Tibial artery (tissue), 4 donors: Measurements from ENCODE around the gene PPP1R9B.
A peak's percentile ranks its signal among the peaks of the same experiment; 100 is the strongest.

Experiments
- DNase-seq, 2 donors: peaks; one replicate each; pipeline ENCODE4 v3.0.0-alpha.2; 2019
- H3K27ac ChIP-seq, 2 donors: fragments of 200-600 bp; sonication (generic) in 1 of 2; 1 replicate in 1 of 2; 2 replicates in 1 of 2; pipeline ENCODE4 v1.5.1; 2018 to 2019; ENCODE audit warnings: mild to moderate bottlenecking in 1 of 2
- H3K27me3 ChIP-seq, 2 donors: fragments of 200-600 bp; sonication (generic) in 1 of 2; one replicate each; pipeline versions ENCODE4 v1.5.1 to v1.6.0; 2016 to 2019
- H3K36me3 ChIP-seq, 3 donors: fragments of 200-600 bp; sonication (generic) in 2 of 3; one replicate each; pipeline ENCODE4 v1.5.1; 2016 to 2019; ENCODE audit warnings: mild to moderate bottlenecking in 2 of 3
- H3K4me1 ChIP-seq, 4 donors: fragments of 200-600 bp; sonication (generic) in 2 of 4; 1 replicate in 3 of 4; 2 replicates in 1 of 4; pipeline ENCODE4 v1.5.1; 2016 to 2019
- H3K4me3 ChIP-seq, 2 donors: fragments of 200-600 bp; sonication (generic) in 1 of 2; 1 replicate in 1 of 2; 2 replicates in 1 of 2; pipeline ENCODE4 v1.5.1; 2018 to 2019; ENCODE audit warnings: mild to moderate bottlenecking in 2 of 2
- H3K9me3 ChIP-seq, 3 donors: fragments of 200-600 bp; sonication (generic) in 1 of 3; one replicate each; pipeline ENCODE4 v1.5.1; 2016 to 2019
- intact Hi-C: fragments of 100-400 bp; cut with DNase I; formaldehyde crosslinking; loops from one replicate; pipeline ENCODE4 v1.15.0; 2023; ENCODE audit warnings: low total_unique reads
- TF ChIP-seq, protein P1 (sequence below), 2 experiments: fragments of 200-600 bp in 1 of 2; fragments of 450-650 bp in 1 of 2; IDR thresholded peaks; one replicate each; pipeline ENCODE4 v1.5.1; 2017 to 2019; ENCODE audit warnings: antibody characterized with exemption in 2 of 2, mild to moderate bottlenecking in 1 of 2, moderate library complexity in 1 of 2

PPP1R9B gene

DNA sequence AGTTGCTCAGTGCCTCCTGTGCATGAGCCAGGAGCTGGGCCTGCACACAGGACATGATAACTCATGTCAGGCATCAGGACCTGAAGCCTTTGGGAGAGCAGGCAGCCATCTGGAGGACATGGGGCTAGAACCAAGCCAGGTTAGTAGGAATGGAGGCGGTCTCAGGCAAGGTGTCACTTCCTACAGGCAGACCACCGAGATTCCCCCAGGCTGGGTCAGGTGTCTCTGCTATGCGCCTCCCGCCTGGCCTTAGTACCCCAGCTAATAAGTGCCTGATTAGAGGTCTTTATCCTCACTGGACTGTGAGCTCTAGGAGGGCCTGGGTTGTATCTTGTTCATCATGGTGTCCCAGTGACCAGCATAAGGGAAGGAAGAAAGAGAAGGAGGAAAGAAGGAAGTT lies 36.1 kb downstream of the PPP1R9B start:
- H3K4me3 ChIP-seq, result no peak overlapping the region
- no peaks in the 10 kb centered on the region for H3K9me3 ChIP-seq
- H3K4me1 ChIP-seq, result peaks cover 13 to 46% (median 37%) of the 10 kb centered on the region in 4 donors
- H3K27ac ChIP-seq, result no peak overlapping the region
- TF ChIP-seq, protein P1, sequence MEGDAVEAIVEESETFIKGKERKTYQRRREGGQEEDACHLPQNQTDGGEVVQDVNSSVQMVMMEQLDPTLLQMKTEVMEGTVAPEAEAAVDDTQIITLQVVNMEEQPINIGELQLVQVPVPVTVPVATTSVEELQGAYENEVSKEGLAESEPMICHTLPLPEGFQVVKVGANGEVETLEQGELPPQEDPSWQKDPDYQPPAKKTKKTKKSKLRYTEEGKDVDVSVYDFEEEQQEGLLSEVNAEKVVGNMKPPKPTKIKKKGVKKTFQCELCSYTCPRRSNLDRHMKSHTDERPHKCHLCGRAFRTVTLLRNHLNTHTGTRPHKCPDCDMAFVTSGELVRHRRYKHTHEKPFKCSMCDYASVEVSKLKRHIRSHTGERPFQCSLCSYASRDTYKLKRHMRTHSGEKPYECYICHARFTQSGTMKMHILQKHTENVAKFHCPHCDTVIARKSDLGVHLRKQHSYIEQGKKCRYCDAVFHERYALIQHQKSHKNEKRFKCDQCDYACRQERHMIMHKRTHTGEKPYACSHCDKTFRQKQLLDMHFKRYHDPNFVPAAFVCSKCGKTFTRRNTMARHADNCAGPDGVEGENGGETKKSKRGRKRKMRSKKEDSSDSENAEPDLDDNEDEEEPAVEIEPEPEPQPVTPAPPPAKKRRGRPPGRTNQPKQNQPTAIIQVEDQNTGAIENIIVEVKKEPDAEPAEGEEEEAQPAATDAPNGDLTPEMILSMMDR (IDR thresholded peaks at IDR 0.05), result no peak
- DNase-seq, result no peak
- H3K27me3 ChIP-seq, result no peaks in the 10 kb centered on the region
- intact Hi-C loops, result loop anchor here (10.0 kb wide), 1 partner anchor 50 kb away; the partner anchor contains the start of gene SGCA
- H3K36me3 ChIP-seq, result peaks cover 5 to 13% (median 9%) of the 10 kb centered on the region in 3 donors

DNA sequence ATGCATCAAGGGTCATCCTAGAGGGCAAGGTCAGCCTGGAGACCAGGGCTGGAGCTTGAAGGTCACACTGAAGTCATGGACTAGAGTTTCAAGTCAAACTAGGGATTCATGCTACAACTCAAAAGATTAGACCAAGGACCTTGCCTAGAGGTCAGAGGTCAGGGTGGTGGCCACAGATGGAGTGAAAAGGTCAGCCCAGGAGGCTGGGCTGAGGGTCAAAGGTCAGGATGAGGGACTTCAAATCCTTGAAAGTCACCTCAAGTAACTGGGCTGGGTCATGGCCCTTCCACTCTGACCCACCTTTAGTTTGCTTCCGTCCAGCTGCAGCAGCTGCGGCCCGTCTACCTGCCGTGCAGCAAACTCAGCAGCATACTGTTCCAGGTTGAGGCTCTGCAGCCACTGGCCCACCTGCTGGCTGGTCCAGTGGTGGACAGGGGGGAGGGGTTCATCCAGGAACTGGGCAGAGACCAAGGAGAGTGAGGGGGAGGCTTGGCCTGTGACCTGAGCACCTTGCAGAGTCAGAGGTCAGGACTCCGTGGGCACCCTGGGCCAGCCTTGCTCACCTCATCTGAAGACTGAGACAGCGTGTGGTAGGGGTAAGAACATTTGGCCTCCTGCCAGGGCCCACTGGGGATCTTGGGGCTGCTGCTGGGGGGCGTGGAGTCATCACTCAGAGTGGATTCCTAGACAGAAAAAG lies 36.7 kb downstream of the PPP1R9B start:
- Histone ChIP-seq H3K4me3 (no peak overlapping the region), H3K27me3 (no peaks in the 10 kb centered on the region), H3K27ac (peak overlapping the region in 1 of 2 donors; percentile 99), H3K9me3 (no peaks in the 10 kb centered on the region), H3K4me1 (peaks cover 13 to 46% (median 37%) of the 10 kb centered on the region in 4 donors), H3K36me3 (peaks cover 11 to 19% (median 16%) of the 10 kb centered on the region in 3 donors)
- TF ChIP-seq, protein P1 (IDR thresholded peaks at IDR 0.05), result no peak
- DNase-seq, result peak in 1 of 2 donors; percentile 73
- intact Hi-C loops, result loop anchor here (10.0 kb wide), 1 partner anchor 51 kb away; the partner anchor contains the start of gene SGCA

DNA sequence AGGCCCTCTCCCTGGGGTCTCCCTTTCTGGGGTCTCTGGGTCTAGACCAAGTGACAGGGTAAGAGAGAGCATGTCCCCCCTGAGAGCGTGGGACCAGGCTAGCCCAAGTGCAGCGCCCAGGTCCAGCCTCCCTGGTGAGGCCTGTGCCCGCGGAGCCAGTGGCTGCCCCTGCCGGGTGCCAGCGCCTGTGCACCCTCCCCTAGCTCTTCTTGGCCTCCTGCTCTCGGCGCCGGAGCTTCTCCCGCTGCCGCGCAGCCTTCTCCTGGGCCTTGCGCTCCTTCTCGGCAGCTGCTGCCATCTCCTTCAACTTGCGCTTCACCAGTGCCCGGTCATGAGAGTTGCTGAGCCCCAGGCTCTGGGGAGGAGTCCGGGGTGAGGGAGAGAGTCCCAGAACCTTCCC lies 37.8 kb downstream of the PPP1R9B start:
- intact Hi-C loops, result loop anchor here (10.0 kb wide), 1 partner anchor 52 kb away; the partner anchor contains the start of gene SGCA
- Histone ChIP-seq H3K27ac (peak overlapping the region; percentile 98 to 99), H3K9me3 (no peaks in the 10 kb centered on the region), H3K4me1 (peaks cover 13 to 42% (median 36%) of the 10 kb centered on the region in 4 donors), H3K36me3 (peaks cover 19 to 30% (median 27%) of the 10 kb centered on the region in 3 donors), H3K27me3 (no peaks in the 10 kb centered on the region), H3K4me3 (no peak overlapping the region)
- DNase-seq, result peak in 1 of 2 donors; percentile 82
- TF ChIP-seq, protein P1 (IDR thresholded peaks at IDR 0.05), result peak; percentile 39 to 51

DNA sequence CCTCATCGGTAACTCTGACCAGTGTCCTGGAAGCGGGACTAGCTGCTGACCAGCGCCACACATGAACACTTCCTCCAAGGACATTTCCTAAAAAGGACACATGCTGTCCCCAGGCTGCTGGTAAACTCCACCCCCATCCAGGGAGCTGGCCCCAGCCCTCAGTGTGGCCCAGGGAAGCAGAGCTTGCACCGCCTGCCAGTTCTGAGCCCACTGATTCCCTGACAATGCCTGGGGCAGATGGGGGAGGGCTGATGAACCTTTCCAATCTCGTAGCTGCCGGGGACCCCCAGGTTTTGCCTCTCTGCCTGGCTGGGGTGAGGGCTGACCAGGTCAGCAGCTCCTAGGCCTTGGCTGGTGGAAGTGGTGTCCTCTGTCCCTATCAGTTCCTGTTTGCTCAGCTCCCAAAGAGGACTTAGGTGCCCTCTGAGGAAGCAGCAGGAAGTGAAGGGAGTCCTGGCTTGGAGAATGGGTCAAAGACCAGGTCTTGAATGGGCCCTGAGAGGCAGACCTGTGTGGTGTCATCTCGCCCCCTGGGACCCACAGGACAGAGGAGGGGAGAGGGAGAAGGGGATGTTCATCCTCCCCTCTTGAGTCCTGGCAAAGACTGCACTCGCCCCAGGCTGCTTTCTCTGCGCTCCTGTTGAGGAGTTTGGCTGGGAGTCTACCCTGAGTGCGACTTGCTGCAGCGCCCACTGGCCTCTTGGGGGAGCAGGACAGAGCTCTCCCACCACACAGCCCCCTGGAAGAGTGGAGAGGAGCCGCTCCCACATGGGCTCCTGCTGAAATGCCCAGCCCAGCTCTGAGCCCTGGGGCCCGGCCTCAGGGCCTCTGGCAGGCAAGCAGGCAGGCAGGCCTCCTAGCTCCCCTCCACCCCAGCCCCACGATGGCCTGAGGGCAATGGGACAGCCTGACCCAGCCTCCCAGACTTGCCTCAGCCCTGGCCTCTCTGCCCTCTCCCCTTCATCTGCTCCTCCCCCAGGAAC lies 38.5 kb downstream of the PPP1R9B start:
- TF ChIP-seq, protein P1 (IDR thresholded peaks at IDR 0.05), result no peak
- intact Hi-C loops, result loop anchor here (10.0 kb wide), 1 partner anchor 53 kb away; the partner anchor contains the start of gene SGCA
- Histone ChIP-seq H3K9me3 (no peaks in the 10 kb centered on the region), H3K27me3 (no peaks in the 10 kb centered on the region), H3K36me3 (peaks cover 26 to 37% (median 34%) of the 10 kb centered on the region in 3 donors), H3K4me3 (peak overlapping the region in 1 of 2 donors; percentile 9), H3K4me1 (peaks cover 13 to 34% (median 31%) of the 10 kb centered on the region in 4 donors), H3K27ac (peak overlapping the region; percentile 98 to 99)
- DNase-seq, result peak; percentile 73 to 94
